ENCODE data around the gene LIM2.

LIM2 gene

DNA sequence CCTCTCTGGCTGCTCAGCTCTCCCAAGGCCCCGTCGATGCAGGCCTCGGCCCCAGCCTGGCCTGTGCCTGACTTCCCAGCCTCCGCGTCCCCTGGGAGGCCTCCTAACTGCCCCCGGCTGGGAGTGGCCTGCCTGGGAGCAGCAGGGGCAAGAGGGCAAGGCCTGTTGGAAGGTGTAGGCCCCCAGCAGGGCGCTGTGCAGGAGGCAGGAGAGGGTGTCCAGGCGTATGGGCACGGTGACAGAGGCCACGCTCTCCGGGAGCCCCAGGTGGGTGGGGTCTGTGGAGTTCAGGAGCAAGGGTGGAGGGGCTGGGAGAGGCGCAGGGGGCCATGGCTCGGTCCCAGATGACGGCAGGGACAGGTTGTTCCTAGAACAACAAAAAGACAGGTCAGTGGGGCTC lies 1.4 kb upstream of the LIM2 start:
- TF ChIP-seq NFIC (IDR thresholded peaks at IDR 0.05): no peak
- TF ChIP-seq TCF12 (IDR thresholded peaks at IDR 0.05; ENCODE audit: low read depth): no peak
- TF ChIP-seq CEBPB (IDR thresholded peaks at IDR 0.05): no peak
- TF ChIP-seq, protein P1, sequence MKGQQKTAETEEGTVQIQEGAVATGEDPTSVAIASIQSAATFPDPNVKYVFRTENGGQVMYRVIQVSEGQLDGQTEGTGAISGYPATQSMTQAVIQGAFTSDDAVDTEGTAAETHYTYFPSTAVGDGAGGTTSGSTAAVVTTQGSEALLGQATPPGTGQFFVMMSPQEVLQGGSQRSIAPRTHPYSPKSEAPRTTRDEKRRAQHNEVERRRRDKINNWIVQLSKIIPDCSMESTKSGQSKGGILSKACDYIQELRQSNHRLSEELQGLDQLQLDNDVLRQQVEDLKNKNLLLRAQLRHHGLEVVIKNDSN (IDR thresholded peaks at IDR 0.05): no peak
- TF ChIP-seq, protein P2, sequence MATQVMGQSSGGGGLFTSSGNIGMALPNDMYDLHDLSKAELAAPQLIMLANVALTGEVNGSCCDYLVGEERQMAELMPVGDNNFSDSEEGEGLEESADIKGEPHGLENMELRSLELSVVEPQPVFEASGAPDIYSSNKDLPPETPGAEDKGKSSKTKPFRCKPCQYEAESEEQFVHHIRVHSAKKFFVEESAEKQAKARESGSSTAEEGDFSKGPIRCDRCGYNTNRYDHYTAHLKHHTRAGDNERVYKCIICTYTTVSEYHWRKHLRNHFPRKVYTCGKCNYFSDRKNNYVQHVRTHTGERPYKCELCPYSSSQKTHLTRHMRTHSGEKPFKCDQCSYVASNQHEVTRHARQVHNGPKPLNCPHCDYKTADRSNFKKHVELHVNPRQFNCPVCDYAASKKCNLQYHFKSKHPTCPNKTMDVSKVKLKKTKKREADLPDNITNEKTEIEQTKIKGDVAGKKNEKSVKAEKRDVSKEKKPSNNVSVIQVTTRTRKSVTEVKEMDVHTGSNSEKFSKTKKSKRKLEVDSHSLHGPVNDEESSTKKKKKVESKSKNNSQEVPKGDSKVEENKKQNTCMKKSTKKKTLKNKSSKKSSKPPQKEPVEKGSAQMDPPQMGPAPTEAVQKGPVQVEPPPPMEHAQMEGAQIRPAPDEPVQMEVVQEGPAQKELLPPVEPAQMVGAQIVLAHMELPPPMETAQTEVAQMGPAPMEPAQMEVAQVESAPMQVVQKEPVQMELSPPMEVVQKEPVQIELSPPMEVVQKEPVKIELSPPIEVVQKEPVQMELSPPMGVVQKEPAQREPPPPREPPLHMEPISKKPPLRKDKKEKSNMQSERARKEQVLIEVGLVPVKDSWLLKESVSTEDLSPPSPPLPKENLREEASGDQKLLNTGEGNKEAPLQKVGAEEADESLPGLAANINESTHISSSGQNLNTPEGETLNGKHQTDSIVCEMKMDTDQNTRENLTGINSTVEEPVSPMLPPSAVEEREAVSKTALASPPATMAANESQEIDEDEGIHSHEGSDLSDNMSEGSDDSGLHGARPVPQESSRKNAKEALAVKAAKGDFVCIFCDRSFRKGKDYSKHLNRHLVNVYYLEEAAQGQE (IDR thresholded peaks at IDR 0.05; ENCODE audit: low read depth): no peak
- no peak for TF ChIP-seq EGR1 (IDR thresholded peaks at IDR 0.05)

DNA sequence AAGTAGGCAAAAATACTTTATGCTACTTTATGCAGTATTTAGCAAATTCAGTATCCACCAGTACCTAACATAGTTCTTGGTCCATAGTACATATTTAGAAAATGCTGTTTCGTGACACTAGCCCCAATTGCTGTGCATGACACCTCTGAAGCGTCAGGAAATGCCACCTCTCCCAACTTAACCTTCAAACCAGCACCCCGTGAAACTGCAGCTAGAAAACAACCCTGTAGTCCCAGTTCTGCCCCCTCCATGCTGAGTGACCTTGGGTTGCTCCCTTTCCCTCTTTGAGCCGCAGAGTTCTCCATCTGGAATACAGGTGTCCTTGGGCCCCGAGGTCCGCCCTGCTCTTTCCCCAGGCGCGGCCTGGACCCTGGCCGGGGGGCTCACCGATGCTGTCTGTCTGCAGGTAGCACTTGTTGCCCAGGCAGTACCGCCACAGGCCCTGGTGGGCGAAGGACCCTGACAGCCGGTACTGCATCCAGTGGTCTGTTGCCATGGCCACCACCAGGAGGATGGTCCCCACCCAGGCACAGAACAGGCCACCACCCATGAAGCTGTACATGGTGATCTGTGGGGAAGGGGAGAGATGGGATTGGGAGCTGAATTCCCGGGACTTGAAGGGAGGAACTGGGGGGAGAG lies 773 bp downstream of the LIM2 start:
- TF ChIP-seq, protein P3, sequence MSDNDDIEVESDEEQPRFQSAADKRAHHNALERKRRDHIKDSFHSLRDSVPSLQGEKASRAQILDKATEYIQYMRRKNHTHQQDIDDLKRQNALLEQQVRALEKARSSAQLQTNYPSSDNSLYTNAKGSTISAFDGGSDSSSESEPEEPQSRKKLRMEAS (IDR thresholded peaks at IDR 0.05): no peak
- TF ChIP-seq, protein P2 (IDR thresholded peaks at IDR 0.05; ENCODE audit: low read depth): no peak
- TF ChIP-seq, protein P1 (IDR thresholded peaks at IDR 0.05): no peak
- TF ChIP-seq TAF1 (IDR thresholded peaks at IDR 0.05; ENCODE audit: low read depth) (no peak), ZBTB7A (IDR thresholded peaks at IDR 0.05; ENCODE audit: low read depth) (no peak), TCF12 (IDR thresholded peaks at IDR 0.05; ENCODE audit: low read depth) (no peak), EP300 (IDR thresholded peaks at IDR 0.05; ENCODE audit: borderline replicate concordance) (no peak), CEBPB (IDR thresholded peaks at IDR 0.05) (no peak), RAD21 (IDR thresholded peaks at IDR 0.05; ENCODE audit: low read depth) (no peak), NFIC (IDR thresholded peaks at IDR 0.05) (no peak), EGR1 (IDR thresholded peaks at IDR 0.05) (no peak)

DNA sequence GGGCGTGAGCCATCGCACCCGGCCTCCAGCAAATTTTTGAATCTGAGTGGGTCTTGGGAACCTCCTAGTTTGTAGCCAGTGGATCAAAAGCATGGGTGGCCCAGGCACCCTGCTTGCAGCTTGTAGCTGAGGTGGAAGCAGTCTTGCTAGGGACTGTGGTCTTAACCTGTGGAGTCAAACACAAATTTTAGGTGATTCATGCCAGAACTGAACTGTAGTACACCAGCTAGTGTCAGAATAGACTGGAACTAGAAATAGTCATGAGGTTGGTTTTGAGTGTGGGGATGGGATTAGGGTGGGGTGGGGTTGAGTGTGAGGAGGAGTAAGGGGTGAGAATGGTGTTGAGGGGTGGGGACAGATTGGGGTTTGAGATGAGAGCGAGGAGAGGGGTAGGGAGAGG lies 5.8 kb downstream of the LIM2 start:
- TF ChIP-seq EGR1 (IDR thresholded peaks at IDR 0.05) (no peak), ZBTB7A (IDR thresholded peaks at IDR 0.05; ENCODE audit: low read depth) (no peak), TCF12 (IDR thresholded peaks at IDR 0.05; ENCODE audit: low read depth) (no peak)

DNA sequence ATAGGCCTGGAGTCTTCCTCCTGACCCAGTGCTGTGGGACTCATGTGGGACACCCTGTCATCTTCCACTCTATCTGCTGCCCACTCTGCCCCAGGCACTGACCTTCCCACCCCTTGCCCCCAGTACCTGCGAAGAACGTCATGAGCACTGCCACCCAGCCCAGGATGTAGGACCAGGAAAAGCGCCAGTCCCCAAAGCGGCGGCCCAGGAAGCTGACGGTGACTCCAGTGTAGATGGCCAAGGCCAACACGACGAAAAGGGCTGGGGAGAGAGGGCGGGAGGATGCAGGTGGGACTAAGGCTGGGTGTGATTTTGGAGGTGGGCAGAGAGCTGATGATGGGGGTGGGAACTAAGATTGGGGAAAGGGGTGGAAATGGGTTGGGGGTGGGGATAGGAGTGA lies 7.4 kb downstream of the LIM2 start:
- no peak for TF ChIP-seq TAF1 (IDR thresholded peaks at IDR 0.05; ENCODE audit: low read depth)
- no peak for TF ChIP-seq EP300 (IDR thresholded peaks at IDR 0.05; ENCODE audit: borderline replicate concordance)
- TF ChIP-seq YY1 (IDR thresholded peaks at IDR 0.05; ENCODE audit: low read depth): no peak
- no peak for TF ChIP-seq ZBTB7A (IDR thresholded peaks at IDR 0.05; ENCODE audit: low read depth)
- TF ChIP-seq EGR1 (IDR thresholded peaks at IDR 0.05): no peak
- TF ChIP-seq CEBPB (IDR thresholded peaks at IDR 0.05): no peak
- TF ChIP-seq NFIC (IDR thresholded peaks at IDR 0.05): no peak
- TF ChIP-seq, protein P2 (IDR thresholded peaks at IDR 0.05; ENCODE audit: low read depth): no peak
- TF ChIP-seq FOXM1 (IDR thresholded peaks at IDR 0.05; ENCODE audit: borderline replicate concordance, low read depth): no peak
- TF ChIP-seq, protein P3 (IDR thresholded peaks at IDR 0.05): no peak
- no peak for TF ChIP-seq TEAD4 (IDR thresholded peaks at IDR 0.05)
- TF ChIP-seq RAD21 (IDR thresholded peaks at IDR 0.05; ENCODE audit: low read depth): no peak
- TF ChIP-seq CREB1 (IDR thresholded peaks at IDR 0.05; ENCODE audit: low read depth): no peak
- TF ChIP-seq, protein P1 (IDR thresholded peaks at IDR 0.05): no peak
- no peak for TF ChIP-seq TCF12 (IDR thresholded peaks at IDR 0.05; ENCODE audit: low read depth)
